Stimulated activated naive CD8-positive, alpha-beta T cell treated with anti-CD3 and anti-CD28 coated beads, Interleukin-15, Interleukin-2, amounts not matched to agents 100 U/mL and 50 U/mL, for 24 hours (primary cell): ENCODE results near the gene ZNF484.
A peak's percentile ranks its signal among the peaks of the same experiment; 100 is the strongest.
"Not testable (repeated sequence)": the region's sequence is repeated elsewhere in the genome, so short reads cannot be mapped to it uniquely, and the experiment has no call there.

Source experiments
- ATAC-seq: fragments of 150-1000 bp; cut with Tn5 transposase; one replicate; pipeline ENCODE4 v1.10.0; 2021
- DNase-seq: peaks from one replicate; pipeline ENCODE4 v3.0.0; 2021

Gene ZNF484

DNA sequence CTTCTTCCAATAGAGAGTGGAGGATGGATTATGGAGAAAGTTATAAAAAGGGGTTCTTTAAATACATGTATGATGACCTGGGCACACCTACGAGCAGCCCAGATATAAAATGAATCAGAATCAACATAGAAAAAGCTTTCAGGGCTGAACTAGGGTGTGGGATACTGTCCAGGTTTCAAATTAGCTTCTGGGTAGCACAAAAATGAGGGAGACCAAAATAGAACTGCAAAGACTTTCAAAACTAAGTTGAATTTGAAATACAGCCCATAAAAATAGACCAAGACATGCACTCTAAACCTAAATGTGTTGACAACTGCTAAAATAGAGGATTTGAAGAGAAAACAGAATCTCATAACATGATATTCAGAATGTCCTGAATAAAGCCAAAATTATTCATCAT is 17.0 kb downstream of the ZNF484 start:
- ATAC-seq (no peak), DNase-seq (no peak)

DNA sequence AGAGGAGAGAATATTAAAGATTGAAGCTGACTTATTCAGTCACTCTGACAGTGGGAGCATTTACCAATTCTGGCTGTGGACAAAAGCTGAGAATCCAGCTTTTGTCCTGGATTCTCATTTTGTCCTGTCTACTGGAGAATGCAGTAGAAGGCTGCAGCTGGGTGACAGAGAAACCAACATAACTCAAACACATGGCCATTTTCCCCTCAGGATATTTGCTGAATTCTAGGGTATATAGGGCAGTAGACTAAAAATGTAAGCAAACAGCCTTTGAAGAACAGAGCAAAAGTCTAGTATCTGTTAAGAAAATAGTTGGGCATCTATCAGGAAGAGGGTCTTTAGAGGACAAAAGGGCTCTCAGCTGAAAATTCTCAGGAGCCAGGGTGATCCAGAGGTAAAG is 20.6 kb downstream of the ZNF484 start:
- ATAC-seq: no peak
- DNase-seq: no peak

DNA sequence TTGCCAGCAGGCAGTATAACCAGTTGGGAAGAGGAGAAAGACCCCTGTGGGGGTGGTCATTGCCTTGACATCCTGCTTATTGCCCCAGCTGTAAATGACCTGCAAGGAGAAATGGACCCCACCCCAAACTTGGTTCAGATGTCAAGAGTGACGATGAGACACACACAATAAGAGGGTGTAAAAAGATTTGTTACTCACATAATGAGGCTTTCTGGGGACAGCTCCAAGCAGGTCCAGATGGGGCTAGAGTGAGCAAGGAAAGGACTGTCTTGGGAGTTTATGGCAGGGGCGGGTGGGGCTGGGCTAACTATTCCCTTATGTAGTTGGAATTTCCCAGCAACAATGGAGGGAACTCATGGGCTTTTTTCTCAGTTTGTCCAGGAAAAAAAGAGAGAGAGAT is 24.1 kb downstream of the ZNF484 start:
- ATAC-seq (no peak), DNase-seq (no peak)

GRCh38 chr9:92850898-92851297 is 26.9 kb downstream of the ZNF484 start:
- DNase-seq (no peak), ATAC-seq (no peak)

GRCh38 chr9:92848740-92849139 is 29.1 kb downstream of the ZNF484 start:
- not testable (repeated sequence) for DNase-seq, ATAC-seq

GRCh38 chr9:92846662-92847145 is 31.1 kb downstream of the ZNF484 start:
- DNase-seq: no peak
- ATAC-seq: no peak

DNA sequence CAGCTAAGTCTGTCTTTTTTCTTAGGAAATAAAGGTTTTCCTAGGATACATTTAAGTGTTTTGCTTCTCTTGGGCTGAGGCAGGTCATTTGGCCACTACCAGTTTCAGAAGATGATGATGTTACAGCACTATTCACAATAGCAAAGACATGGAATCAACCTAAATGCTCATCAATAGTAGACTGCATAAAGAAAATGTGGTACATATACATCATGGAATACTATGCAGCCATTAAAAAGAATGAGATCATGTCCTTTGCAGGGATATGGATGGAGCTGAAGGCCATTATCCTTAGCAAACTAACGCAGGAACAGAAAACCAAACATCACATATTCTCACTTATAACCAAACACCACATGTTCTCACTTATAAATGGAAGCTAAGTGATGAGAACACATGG is 39.4 kb downstream of the ZNF484 start:
- DNase-seq, ATAC-seq: not testable (repeated sequence)

GRCh38 chr9:92837191-92837590 is 40.6 kb downstream of the ZNF484 start:
- ATAC-seq (no peak), DNase-seq (no peak)

DNA sequence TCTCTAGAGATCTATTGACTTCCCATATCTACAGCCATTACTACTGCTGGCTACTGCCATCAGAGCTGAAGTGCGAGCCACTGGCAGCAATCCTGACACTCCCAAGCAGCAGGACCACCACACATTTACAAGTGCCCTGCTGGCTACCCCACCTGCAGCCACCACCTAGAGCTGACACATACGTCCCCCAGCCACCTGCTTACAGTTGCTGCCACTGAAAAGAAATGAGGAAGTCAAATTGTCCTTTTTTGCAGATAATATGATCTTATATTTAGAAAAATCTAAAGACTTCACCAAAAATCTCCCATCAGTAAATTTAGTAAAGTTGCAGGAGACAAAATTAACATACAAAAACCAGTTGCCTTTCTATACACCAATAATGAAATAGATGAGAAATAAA is 48.4 kb downstream of the ZNF484 start:
- no peak for ATAC-seq

DNA sequence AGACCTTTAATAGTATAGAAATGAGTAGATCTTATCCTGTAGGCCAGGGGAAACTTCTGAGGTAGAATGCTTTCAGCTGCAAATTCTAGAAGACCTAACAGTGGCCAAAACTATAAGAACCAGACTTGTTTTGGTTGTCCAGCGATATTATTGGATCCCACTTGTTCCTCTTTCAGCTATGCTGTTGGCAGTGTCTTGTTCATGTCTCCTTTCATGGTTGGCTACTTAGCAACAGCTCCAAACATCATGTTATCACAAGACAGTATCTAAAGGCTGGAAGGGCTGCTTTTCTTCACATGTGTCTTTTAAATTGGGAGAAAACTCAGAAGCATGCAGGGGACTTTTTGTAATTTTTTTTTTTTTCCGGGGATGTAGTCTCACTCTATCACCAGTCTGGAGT is 52.8 kb downstream of the ZNF484 start:
- DNase-seq, ATAC-seq: not testable (repeated sequence)

More for the DNA sequence above, 48.4 kb downstream of the ZNF484 start:
- no peak for DNase-seq

DNA sequence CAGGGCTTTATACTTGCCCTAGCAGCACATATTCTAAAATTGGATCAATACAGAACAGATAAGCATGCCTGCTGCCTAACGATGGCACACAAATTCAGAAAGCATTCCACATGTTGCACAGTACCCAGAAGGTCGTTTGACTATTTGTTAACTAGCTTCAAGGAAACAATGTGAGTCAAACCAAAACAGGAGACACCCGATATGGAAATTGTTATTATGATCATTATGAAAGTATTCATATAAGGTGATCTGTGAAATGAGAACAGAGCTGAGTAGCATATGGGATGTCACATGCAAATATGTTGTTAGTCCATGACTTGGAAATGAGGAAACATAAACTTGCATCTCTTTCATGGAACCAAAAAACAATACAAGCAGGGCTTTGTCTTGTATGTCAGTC is 56.9 kb downstream of the ZNF484 start:
- ATAC-seq: peak; percentile 28

GRCh38 chr9:92819898-92820297 is 57.9 kb downstream of the ZNF484 start:
- not testable (repeated sequence) for DNase-seq
- peak; percentile 84 for ATAC-seq

More for the DNA sequence above, 56.9 kb downstream of the ZNF484 start:
- no peak for DNase-seq

- DNase-seq: peak; percentile 21
- ATAC-seq: not testable (repeated sequence)
Measured at GRCh38 chr9:92809629-92810326, 68.1 kb downstream of the ZNF484 start.

GRCh38 chr9:92808726-92809451 is 68.9 kb downstream of the ZNF484 start:
- DNase-seq (peak; percentile 70), ATAC-seq (peak; percentile 69)

- peak; percentile 10 for ATAC-seq
- peak; percentile 22 for DNase-seq
Measured at GRCh38 chr9:92807757-92808725, 69.8 kb downstream of the ZNF484 start.

GRCh38 chr9:92807031-92807756 is 70.6 kb downstream of the ZNF484 start:
- ATAC-seq (no peak), DNase-seq (no peak)

GRCh38 chr9:92804727-92805126 is 73.1 kb downstream of the ZNF484 start:
- DNase-seq (no peak), ATAC-seq (no peak)

DNA sequence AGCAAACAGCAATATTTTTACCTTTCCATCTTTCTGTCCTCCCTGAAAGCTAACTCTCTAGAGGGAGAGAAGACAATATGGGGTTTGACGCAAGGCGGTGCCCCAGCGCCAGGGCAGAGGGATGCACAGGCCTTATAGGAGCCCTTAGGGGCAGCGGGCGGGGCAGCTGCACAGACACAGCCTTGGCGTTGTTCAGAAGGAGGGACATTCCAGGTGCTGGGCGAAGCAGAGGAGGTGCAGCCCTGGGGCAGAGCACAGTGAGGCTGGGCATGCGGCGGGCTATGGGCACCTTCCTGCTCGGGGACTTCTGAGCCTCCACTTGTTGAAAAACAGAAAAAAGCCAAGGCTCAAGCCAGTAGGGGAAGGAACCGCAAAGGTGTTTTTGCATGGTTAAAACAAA is 79.5 kb downstream of the ZNF484 start:
- no peak for DNase-seq
- ATAC-seq: no peak

DNA sequence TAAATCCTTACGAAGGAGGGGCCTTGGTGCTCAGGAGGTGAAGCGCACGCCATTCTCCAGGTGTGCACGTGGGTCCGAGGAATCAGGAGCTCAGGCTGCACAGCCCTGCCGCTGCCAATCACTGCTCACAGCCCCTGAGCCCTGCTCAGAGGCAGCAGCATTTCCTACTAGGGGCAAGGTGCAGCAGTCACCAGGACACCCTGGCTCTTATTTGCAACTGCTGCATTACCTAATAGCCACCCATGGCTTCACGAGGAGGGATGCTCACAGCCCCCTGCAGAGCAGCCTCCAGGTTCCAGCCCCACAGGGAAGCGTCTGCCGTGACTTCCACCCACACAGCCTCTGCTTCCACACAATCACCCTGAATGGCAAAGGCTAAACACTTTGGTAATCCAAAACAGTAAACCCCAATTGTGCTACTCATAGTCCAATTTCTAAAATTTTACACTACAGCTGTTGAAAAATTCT is 81.5 kb downstream of the ZNF484 start:
- DNase-seq, ATAC-seq: not testable (repeated sequence)

- DNase-seq: no peak
- no peak for ATAC-seq
Measured at GRCh38 chr9:92795598-92796336, 82.1 kb downstream of the ZNF484 start.
